Measurements from ENCODE around the gene ERO1B.

DNA sequence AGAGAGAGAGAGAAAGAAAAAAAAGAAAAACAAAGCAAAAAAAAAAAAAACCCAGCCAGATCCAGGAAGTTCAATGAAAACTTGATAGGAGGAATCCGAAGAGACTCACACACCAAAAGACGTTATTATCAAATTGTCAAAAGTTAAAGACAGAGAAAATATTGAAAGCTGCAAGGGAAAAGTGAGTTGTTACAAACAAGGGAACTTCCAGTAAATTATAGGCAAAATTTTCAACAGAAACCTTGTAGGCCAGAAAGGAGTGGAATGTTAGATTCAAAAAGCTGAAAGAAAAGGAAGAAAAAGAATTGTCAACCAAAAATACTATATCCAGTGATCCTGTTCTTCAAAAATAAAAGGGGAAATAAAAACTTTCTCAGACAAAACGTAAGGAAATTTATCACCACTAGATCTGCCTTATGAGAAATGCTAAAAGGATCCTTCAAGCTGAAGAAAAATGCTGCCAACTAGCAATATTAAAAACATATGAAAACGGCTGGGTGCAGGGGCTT lies 23.6 kb downstream of the ERO1B start:
- TF ChIP-seq EP300 (conservative IDR thresholded peaks at IDR 0.05; ENCODE audit: poor library complexity, severe bottlenecking) (no peak), TAF1 (IDR thresholded peaks at IDR 0.05; ENCODE audit: low read depth) (no peak), RAD21 (conservative IDR thresholded peaks at IDR 0.05) (no peak)
- TF ChIP-seq, protein P1, sequence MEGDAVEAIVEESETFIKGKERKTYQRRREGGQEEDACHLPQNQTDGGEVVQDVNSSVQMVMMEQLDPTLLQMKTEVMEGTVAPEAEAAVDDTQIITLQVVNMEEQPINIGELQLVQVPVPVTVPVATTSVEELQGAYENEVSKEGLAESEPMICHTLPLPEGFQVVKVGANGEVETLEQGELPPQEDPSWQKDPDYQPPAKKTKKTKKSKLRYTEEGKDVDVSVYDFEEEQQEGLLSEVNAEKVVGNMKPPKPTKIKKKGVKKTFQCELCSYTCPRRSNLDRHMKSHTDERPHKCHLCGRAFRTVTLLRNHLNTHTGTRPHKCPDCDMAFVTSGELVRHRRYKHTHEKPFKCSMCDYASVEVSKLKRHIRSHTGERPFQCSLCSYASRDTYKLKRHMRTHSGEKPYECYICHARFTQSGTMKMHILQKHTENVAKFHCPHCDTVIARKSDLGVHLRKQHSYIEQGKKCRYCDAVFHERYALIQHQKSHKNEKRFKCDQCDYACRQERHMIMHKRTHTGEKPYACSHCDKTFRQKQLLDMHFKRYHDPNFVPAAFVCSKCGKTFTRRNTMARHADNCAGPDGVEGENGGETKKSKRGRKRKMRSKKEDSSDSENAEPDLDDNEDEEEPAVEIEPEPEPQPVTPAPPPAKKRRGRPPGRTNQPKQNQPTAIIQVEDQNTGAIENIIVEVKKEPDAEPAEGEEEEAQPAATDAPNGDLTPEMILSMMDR (IDR thresholded peaks at IDR 0.05; ENCODE audit: poor library complexity, severe bottlenecking): no peak
- TF ChIP-seq, protein P2, sequence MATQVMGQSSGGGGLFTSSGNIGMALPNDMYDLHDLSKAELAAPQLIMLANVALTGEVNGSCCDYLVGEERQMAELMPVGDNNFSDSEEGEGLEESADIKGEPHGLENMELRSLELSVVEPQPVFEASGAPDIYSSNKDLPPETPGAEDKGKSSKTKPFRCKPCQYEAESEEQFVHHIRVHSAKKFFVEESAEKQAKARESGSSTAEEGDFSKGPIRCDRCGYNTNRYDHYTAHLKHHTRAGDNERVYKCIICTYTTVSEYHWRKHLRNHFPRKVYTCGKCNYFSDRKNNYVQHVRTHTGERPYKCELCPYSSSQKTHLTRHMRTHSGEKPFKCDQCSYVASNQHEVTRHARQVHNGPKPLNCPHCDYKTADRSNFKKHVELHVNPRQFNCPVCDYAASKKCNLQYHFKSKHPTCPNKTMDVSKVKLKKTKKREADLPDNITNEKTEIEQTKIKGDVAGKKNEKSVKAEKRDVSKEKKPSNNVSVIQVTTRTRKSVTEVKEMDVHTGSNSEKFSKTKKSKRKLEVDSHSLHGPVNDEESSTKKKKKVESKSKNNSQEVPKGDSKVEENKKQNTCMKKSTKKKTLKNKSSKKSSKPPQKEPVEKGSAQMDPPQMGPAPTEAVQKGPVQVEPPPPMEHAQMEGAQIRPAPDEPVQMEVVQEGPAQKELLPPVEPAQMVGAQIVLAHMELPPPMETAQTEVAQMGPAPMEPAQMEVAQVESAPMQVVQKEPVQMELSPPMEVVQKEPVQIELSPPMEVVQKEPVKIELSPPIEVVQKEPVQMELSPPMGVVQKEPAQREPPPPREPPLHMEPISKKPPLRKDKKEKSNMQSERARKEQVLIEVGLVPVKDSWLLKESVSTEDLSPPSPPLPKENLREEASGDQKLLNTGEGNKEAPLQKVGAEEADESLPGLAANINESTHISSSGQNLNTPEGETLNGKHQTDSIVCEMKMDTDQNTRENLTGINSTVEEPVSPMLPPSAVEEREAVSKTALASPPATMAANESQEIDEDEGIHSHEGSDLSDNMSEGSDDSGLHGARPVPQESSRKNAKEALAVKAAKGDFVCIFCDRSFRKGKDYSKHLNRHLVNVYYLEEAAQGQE (IDR thresholded peaks at IDR 0.05; ENCODE audit: borderline replicate concordance): no peak

Measured in neural cell (in vitro differentiated cells).